Body of pancreas (tissue), 4 donors: Measurements from ENCODE around the gene IL22.

Experiments used
- CTCF ChIP-seq, 7 experiments: fragments of 450-650 bp in 4 of 7; fragments of 200-600 bp in 3 of 7; sonication (generic) in 3 of 7; IDR thresholded peaks; one replicate each; pipeline ENCODE4 v1.5.1; 2016 to 2019; ENCODE audit warnings: antibody characterized with exemption in 7 of 7
- POLR2A ChIP-seq, 3 donors: fragments of 450-650 bp; IDR thresholded peaks; one replicate each; pipeline ENCODE4 v1.6.1; 2016; ENCODE audit warnings: antibody characterized with exemption in 3 of 3, mild to moderate bottlenecking in 2 of 3

GRCh38 chr12:68264857-68265256, 11.5 kb upstream of the IL22 start:
- TF ChIP-seq POLR2A (IDR thresholded peaks at IDR 0.05) (no peak), CTCF (IDR thresholded peaks at IDR 0.05) (no peak)
